D721Med (cell line): ENCODE data around the gene ERC2.

Source experiments
- DNase-seq: peaks from one replicate; pipeline ENCODE4 v3.0.0; 2011; ENCODE audit warnings: low spot score; ENCODE audit not compliant: insufficient read length
- FAIRE-seq: peaks from 2 replicates; lab custom pipeline; 2011; peaks lifted over from hg19 to GRCh38; lab: Jason Lieb, UNC
- CTCF ChIP-seq: IDR thresholded peaks from 2 replicates; pipeline ENCODE4 v1.5.1; 2012; ENCODE audit warnings: mild to moderate bottlenecking, control low read depth; ENCODE audit not compliant: insufficient read depth; ENCODE audit errors: missing control alignments

ERC2 gene

GRCh38 chr3:55792742-55793141, 675.5 kb downstream of the ERC2 start:
- FAIRE-seq, result no peak

GRCh38 chr3:55792009-55792408, 676.3 kb downstream of the ERC2 start:
- no peak for DNase-seq

More at GRCh38 chr3:55792742-55793141, 675.5 kb downstream of the ERC2 start:
- TF ChIP-seq CTCF, result no peak
- DNase-seq, result no peak

GRCh38 chr3:55790596-55791350, 677.5 kb downstream of the ERC2 start:
- no peak for TF ChIP-seq CTCF
- FAIRE-seq (no peak), DNase-seq (no peak)

More at GRCh38 chr3:55792009-55792408, 676.3 kb downstream of the ERC2 start:
- no peak for FAIRE-seq
- no peak for TF ChIP-seq CTCF

GRCh38 chr3:55789516-55789915, 678.8 kb downstream of the ERC2 start:
- FAIRE-seq, result no peak
- no peak for DNase-seq
- TF ChIP-seq CTCF, result no peak

- no peak for FAIRE-seq
- DNase-seq, result no peak
- no peak for TF ChIP-seq CTCF
These were observed 685.5 kb downstream of the ERC2 start for GRCh38 chr3:55782807-55783206.

GRCh38 chr3:55782351-55782750, 685.9 kb downstream of the ERC2 start:
- no peak for FAIRE-seq
- no peak for DNase-seq
- no peak for TF ChIP-seq CTCF

- no peak for DNase-seq
- no peak for TF ChIP-seq CTCF
- no peak for FAIRE-seq
These were observed 687.4 kb downstream of the ERC2 start for GRCh38 chr3:55780913-55781312.
